ENCODE data around the gene KIRREL3.

KIRREL3 gene

DNA sequence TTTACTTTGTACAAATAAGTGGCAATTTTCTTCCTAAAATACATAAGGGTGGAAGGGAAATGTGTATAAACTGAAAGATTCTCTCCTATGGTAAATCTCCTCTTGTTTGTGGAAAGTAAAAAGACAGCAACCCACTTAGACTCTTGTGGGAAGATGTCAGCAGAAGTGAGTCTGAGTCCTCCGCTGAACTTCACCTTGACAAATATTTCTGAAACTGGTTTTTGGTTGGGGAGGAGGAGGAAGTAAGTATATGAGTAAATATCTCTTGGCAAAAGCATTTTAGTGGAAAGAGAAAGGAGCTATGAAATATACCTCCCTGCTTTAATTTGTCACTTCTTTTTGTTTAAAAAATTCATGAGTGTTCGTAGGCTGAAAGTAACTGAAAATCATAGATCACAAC, 196.2 kb downstream of the KIRREL3 start:
- H3K27ac ChIP-seq = no peak overlapping the region
- H3K27me3 ChIP-seq = no peaks in the 10 kb centered on the region
- no peaks in the 10 kb centered on the region for H3K9me3 ChIP-seq
- H3K4me3 ChIP-seq (ENCODE audit: low read depth in 1 of 2, low read length in 1 of 2) = no peak overlapping the region
- no peaks in the 10 kb centered on the region for H3K36me3 ChIP-seq
- TF ChIP-seq, protein P1, sequence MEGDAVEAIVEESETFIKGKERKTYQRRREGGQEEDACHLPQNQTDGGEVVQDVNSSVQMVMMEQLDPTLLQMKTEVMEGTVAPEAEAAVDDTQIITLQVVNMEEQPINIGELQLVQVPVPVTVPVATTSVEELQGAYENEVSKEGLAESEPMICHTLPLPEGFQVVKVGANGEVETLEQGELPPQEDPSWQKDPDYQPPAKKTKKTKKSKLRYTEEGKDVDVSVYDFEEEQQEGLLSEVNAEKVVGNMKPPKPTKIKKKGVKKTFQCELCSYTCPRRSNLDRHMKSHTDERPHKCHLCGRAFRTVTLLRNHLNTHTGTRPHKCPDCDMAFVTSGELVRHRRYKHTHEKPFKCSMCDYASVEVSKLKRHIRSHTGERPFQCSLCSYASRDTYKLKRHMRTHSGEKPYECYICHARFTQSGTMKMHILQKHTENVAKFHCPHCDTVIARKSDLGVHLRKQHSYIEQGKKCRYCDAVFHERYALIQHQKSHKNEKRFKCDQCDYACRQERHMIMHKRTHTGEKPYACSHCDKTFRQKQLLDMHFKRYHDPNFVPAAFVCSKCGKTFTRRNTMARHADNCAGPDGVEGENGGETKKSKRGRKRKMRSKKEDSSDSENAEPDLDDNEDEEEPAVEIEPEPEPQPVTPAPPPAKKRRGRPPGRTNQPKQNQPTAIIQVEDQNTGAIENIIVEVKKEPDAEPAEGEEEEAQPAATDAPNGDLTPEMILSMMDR (IDR thresholded peaks at IDR 0.05) = no peak
- no peaks in the 10 kb centered on the region for H3K4me1 ChIP-seq (ENCODE audit: control insufficient read depth in 1 of 2, insufficient read depth in 1 of 2, low read depth in 1 of 2, low read length in 1 of 2)

DNA sequence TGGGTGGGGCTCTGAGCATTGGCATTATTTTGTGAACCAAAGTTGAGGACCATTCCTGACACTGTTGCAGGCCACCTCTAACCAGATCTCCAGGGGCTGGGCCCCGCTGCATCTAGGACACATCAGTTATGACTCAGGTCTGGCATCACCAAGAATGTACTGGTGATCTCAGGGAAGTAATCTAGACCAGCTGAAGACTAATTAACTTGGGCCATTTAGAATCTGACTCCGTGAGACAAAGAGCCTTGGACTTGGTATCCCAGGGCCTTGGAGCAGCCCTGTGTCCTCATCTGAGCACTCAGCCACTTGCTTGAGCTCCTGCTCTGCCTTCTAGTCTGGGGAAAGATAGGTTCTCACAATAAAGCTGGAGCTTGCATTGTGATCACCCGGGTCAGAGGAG, 200.6 kb downstream of the KIRREL3 start:
- H3K27me3 ChIP-seq = no peaks in the 10 kb centered on the region
- TF ChIP-seq, protein P1 (IDR thresholded peaks at IDR 0.05) = no peak
- H3K36me3 ChIP-seq = no peaks in the 10 kb centered on the region
- H3K4me1 ChIP-seq (ENCODE audit: control insufficient read depth in 1 of 2, insufficient read depth in 1 of 2, low read depth in 1 of 2, low read length in 1 of 2) = no peaks in the 10 kb centered on the region
- H3K9me3 ChIP-seq = no peaks in the 10 kb centered on the region
- no peak overlapping the region for H3K27ac ChIP-seq
- H3K4me3 ChIP-seq (ENCODE audit: low read depth in 1 of 2, low read length in 1 of 2) = no peak overlapping the region

DNA sequence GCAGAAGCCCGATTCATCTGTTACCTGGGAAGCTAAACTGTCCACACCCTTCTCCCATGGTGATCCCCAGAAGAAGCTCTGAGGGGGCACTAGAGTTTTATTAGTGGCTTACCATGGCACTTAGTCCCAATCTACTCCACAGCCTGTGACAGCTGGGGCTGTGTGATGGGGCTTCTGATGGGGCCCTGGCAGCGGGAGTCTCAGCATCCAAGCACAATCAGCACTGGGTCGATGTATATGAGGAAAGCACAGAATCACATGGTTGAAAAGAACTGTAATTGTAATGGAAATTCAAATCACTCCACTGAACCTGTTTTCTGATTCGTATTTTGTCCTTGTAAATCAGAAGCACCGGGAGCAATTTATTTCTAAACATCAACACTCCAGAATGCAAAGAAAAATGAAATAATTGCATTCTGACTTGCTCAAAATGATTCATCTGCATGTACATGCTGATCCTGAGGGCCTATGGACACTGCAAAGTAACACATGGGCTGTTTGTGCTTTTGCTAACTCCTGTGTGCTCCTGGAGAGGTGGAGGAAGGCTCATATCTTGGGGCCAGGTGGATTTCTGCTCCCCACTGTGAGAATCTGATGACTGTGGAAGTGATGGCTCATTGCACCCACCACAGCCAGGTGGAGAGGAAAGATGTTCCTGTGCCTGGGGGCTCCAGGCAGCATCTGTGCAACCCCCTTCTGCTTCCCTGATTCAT, 203.0 kb downstream of the KIRREL3 start:
- TF ChIP-seq, protein P1 (IDR thresholded peaks at IDR 0.05) = no peak
- Histone ChIP-seq H3K4me3 (ENCODE audit: low read depth in 1 of 2, low read length in 1 of 2) (no peak overlapping the region), H3K27ac (no peak overlapping the region), H3K9me3 (no peaks in the 10 kb centered on the region), H3K36me3 (no peaks in the 10 kb centered on the region), H3K27me3 (no peaks in the 10 kb centered on the region), H3K4me1 (ENCODE audit: control insufficient read depth in 1 of 2, insufficient read depth in 1 of 2, low read depth in 1 of 2, low read length in 1 of 2) (no peaks in the 10 kb centered on the region)

DNA sequence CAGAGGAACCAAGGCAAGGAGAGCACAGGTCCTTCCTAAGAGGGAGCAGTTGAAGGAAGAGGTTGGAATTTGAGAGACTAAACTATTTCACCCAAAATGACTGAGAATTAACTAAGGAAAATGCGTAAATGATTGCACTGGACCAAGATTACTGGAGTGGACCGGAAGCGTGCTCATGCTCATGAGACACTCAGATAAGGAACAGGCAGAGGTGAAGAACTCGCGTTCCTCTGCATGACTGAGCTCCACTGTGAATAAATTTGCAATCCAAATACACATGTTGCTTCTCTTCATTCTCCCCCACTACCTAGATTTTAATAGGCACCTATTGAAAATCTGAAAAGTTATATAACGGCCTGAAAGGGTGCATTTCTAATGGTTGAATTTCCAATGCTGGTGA, 207.0 kb downstream of the KIRREL3 start:
- H3K4me3 ChIP-seq (ENCODE audit: low read depth in 1 of 2, low read length in 1 of 2) = no peak overlapping the region
- no peaks in the 10 kb centered on the region for H3K9me3 ChIP-seq
- no peaks in the 10 kb centered on the region for H3K4me1 ChIP-seq (ENCODE audit: control insufficient read depth in 1 of 2, insufficient read depth in 1 of 2, low read depth in 1 of 2, low read length in 1 of 2)
- TF ChIP-seq, protein P1 (IDR thresholded peaks at IDR 0.05) = no peak
- H3K36me3 ChIP-seq = no peaks in the 10 kb centered on the region
- no peaks in the 10 kb centered on the region for H3K27me3 ChIP-seq
- no peak overlapping the region for H3K27ac ChIP-seq

DNA sequence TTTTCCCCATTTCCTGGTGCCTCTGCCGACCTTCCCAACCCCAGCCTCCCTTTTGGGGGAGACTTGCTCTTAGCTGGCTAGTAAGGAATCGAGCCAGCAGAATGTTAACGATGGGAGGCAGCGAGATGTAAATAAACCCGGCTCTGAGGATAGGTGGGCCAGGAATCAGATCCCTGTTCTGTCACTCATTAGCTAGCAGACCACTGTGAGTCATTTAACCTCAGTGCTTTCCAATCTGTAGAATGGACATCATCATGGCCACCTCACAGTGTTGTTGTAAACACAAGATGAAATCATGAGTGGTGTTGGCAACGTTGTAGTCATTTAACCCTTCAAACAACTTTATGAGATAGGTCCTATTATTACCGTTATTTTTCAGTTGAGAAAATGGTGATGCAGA, 208.6 kb downstream of the KIRREL3 start:
- no peak overlapping the region for H3K4me3 ChIP-seq (ENCODE audit: low read depth in 1 of 2, low read length in 1 of 2)
- no peaks in the 10 kb centered on the region for H3K27me3 ChIP-seq
- no peaks in the 10 kb centered on the region for H3K36me3 ChIP-seq
- no peak overlapping the region for H3K27ac ChIP-seq
- no peaks in the 10 kb centered on the region for H3K4me1 ChIP-seq (ENCODE audit: control insufficient read depth in 1 of 2, insufficient read depth in 1 of 2, low read depth in 1 of 2, low read length in 1 of 2)
- TF ChIP-seq, protein P1 (IDR thresholded peaks at IDR 0.05) = no peak
- H3K9me3 ChIP-seq = no peaks in the 10 kb centered on the region

Data from neutrophil (primary cell).